GOT3 (cell line): ENCODE data around the gene PLXNA4.
"Not testable (repeated sequence)": the region's sequence is repeated elsewhere in the genome, so short reads cannot be mapped to it uniquely, and the experiment has no call there.

Experiments
- DNase-seq: peaks from one replicate; lab custom pipeline; 2025; ENCODE audit warnings: mixed read lengths; lab: John Stamatoyannopoulos, UW

The PLXNA4 gene

GRCh38 chr7:132414857-132415256, 161.4 kb downstream of the PLXNA4 start:
- DNase-seq, result no peak

GRCh38 chr7:132412435-132412834, 163.8 kb downstream of the PLXNA4 start:
- no peak for DNase-seq

GRCh38 chr7:132410861-132411541, 165.3 kb downstream of the PLXNA4 start:
- no peak for DNase-seq

- no peak for DNase-seq
Measured at GRCh38 chr7:132410385-132410784, 165.9 kb downstream of the PLXNA4 start.

GRCh38 chr7:132407764-132408163, 168.5 kb downstream of the PLXNA4 start:
- DNase-seq, result no peak

- DNase-seq, result no peak
Measured at GRCh38 chr7:132406039-132406438, 170.2 kb downstream of the PLXNA4 start.

- no peak for DNase-seq
Measured at GRCh38 chr7:132404261-132404660, 172.0 kb downstream of the PLXNA4 start.

- DNase-seq, result no peak
Measured at GRCh38 chr7:132403465-132404110, 172.7 kb downstream of the PLXNA4 start.

- DNase-seq, result no peak
Measured at GRCh38 chr7:132402751-132403245, 173.5 kb downstream of the PLXNA4 start.

GRCh38 chr7:132402096-132402495, 174.2 kb downstream of the PLXNA4 start:
- DNase-seq, result no peak

- DNase-seq, result no peak
Measured at GRCh38 chr7:132400561-132401142, 175.6 kb downstream of the PLXNA4 start.

- DNase-seq, result no peak
Measured at GRCh38 chr7:132399367-132399766, 176.9 kb downstream of the PLXNA4 start.

- no peak for DNase-seq
Measured at GRCh38 chr7:132398253-132398925, 177.9 kb downstream of the PLXNA4 start.

GRCh38 chr7:132397070-132397469, 179.2 kb downstream of the PLXNA4 start:
- DNase-seq, result no peak

- no peak for DNase-seq
Measured at GRCh38 chr7:132395361-132395760, 180.9 kb downstream of the PLXNA4 start.

- DNase-seq, result no peak
Measured at GRCh38 chr7:132394283-132395198, 181.7 kb downstream of the PLXNA4 start.

GRCh38 chr7:132393789-132394261, 182.4 kb downstream of the PLXNA4 start:
- no peak for DNase-seq

- DNase-seq, result no peak
Measured at GRCh38 chr7:132392713-132393112, 183.6 kb downstream of the PLXNA4 start.

- no peak for DNase-seq
Measured at GRCh38 chr7:132390705-132391104, 185.6 kb downstream of the PLXNA4 start.

GRCh38 chr7:132390049-132390448, 186.2 kb downstream of the PLXNA4 start:
- not testable (repeated sequence) for DNase-seq

GRCh38 chr7:132388688-132389087, 187.6 kb downstream of the PLXNA4 start:
- no peak for DNase-seq
